ENCODE results near the gene PKN2. TPM values are rescaled to one million over a fixed set of nuclear protein-coding genes. Genes with fewer than 3 reads are reported as not detected.

The PKN2 gene
- total RNA-seq, result 29.8 and 30.0 TPM in 2 replicates

DNA sequence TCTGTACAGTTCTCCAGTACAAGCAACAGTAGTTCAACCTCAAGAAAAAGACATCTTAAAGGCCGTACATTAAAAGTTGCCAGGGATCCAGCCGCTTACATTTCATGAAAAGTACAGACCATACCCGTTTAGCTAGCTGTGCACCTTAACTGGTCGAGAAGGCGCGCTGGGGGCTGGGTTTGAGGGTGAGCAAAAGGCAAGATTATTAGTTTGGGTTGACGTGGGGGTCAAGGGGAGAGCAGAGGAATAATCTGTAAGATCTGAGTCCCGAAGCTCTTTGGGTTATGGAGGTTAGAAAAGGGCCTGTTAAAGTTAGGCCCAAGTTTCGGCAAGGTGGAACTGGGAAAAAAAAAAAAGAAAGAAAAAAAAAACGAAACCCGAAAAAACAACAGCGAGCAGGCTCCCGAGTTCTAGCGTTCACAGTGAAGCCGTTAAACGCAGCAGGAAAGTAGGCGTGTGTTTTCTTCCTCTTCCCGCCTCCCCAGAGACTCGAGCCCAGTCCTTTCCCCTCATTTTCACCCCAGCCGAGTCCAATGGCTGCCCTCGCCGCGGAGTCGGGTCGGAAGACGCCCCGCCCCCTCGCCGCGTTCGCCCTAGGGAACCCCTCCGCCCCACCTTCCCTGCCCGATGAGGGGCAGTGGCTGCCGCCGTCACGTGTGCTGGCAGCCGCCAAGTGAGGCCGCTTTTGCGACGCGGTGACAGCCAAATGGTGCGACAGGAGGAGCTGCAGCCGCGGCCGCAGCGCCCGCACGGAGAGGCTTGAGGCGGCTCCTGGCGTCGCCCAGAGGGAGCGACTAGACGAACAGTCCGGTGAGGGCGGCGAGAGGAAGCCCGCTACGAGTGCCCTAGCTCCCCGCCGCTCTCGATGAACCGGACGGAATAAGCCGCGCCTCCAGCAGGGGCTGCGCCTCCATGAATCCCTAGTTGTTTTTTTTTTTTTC lies at the start of gene PKN2:
Gene PKN2, plus strand, starts transcription at position 733 of the 941 bp plus-strand sequence. CDS start 308 bp downstream, outside the sequence.

Other genes starting within 250 kb of the PKN2 start
- gene GTF2B, start 207.3 kb downstream of the PKN2 start, total RNA-seq, result 44.1 and 45.4 TPM in 2 replicates